Activated CD4-positive, alpha-beta T cell treated with anti-CD3 and anti-CD28 coated beads, Interleukin-2, amount 50 U/mL, for 24 hours (primary cell): ENCODE measurements around the gene PYDC1.
A peak's percentile ranks its signal among the peaks of the same experiment; 100 is the strongest.
"Not testable (repeated sequence)": the region's sequence is repeated elsewhere in the genome, so short reads cannot be mapped to it uniquely, and the experiment has no call there.

Experiments used
- DNase-seq, 2 donors: peaks; one replicate each; pipeline ENCODE4 v3.0.0-alpha.2; 2020; ENCODE audit warnings: low read depth in 1 of 2, low spot score in 1 of 2

PYDC1 gene

DNA sequence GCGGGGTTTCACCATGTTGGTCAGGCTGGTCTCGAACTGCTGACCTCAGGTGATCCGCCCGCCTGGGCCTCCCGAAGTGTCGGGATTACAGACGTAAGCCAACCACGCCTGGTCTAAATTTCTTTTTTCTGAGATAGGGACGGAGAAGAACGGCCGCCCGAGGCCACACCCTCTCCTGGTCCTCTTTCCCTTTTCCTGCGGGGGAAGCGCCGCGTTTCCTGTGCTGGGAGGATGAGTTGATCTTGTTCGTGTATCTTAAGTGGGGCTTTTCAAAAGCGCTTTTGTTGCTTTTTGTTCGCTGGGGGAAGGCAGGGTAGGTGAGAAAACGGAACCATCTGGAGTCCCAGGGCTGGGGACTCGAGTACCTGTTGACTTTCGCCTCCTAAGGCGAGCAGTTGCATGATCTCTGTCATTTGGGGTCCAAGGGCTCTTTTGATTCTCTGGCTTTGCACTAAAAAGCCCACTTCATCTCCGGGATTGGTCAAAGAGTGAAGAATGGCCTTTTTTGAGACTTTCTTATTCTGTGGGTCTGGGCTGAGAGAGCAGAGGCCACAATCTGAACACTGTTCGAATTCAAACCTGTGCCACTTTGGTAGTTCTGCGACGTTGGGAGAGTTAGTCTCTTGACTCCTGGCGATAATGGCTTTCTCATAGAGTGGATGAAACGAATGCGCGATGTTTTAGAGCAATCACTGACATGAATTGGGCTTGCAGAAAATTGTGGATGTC is 35.7 kb downstream of the PYDC1 start:
- DNase-seq: no peak

DNA sequence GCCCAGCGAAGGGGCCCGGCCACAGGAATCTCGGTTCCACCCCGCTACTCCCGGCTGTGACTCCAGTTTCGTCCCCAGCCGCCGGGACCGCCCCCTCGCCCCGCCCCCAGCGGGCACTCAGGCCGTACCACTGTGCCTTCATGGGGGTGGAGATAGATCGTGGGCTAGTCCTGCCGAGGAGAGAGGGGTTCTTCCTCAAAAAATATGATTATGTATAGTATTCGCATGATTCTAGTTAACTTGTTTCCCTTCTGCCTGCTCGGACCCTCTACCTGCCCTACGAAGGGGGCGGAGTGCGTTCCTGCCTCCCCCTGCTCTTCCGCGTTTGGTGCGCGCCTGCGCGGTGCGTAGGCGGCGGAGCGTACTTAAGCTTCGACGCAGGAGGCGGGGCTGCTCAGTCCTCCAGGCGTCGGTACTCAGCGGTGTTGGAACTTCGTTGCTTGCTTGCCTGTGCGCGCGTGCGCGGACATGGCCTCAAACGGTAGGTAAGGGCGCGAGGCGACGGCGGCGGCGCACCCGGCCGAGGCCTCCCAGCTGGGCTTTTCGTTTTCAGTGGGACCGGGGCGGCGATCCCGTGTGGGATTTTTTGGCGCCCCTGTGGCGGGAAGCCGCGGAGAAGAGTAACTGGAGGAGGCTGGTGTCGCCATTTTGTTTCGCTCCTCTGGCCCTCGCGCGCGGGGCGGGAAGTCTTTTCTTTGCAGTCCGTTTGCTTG is 37.0 kb downstream of the PYDC1 start, which contains the start of gene FUS:
TSS of gene FUS (plus strand) at position 393 of the 713 bp plus-strand sequence. CDS start at position 469, 76 bp downstream.
- peak; percentile 86 to 92 for DNase-seq

DNA sequence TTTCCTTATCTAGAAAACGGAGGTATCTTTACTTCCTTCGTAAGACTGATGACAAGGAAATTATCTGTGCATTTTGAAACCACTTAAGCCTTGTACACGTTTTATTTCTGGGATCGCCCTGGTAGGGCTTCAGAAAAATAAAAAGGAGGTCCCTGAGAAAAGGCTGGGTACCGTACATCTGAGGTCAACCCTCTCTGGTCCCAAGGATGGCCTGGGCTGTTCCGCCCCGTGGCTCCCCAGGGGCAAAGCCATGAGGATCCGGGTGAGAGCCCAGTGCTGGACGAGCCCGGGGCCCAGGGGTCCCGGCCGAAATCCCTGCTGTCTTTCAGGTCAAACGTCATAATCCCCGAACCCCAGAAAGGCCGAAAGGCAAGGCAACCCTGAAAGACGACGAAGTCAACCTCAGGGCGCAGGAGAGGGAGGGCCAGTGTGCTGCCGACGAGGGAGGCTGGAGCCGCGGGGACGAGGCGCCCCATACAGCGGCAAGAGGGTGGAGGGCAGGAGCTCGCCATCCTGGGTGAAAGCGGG is 37.7 kb downstream of the PYDC1 start:
- no peak for DNase-seq

DNA sequence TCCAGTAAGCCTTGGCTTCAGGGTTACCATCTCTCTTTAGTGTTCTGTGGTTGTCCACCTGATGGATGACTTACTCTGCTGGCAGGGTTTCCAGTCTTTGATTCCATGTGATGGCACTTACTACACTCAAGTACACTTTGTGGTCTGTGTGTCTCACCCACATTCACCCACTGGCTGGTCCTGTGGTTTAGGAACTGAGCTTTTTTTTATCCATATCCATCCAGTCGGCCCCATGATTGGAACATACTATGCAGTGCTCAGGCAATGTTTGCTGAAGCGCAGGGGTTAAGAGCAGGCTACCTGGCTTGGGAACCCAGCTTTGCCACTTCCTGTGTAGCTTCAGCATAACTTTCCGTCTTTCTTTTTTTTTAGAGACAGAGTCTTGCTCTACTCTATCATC is 39.8 kb downstream of the PYDC1 start:
- no peak for DNase-seq

DNA sequence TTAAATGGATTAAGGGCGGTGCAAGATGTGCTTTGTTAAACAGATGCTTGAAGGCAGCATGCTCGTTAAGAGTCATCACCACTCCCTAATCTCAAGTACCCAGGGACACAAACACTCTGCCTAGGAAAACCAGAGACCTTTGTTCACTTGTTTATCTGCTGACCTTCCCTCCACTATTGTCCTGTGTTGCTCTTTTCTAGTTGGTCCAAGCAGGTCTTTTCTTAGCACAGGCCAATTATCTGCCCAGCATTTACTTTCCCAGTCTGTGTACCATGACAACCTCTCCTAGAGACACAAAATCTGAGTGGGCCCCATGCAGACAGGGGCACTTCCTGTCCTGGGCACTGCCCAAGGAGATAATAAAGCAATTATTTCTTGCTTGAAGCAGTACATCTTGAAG is 46.9 kb downstream of the PYDC1 start:
- DNase-seq: not testable (repeated sequence)

DNA sequence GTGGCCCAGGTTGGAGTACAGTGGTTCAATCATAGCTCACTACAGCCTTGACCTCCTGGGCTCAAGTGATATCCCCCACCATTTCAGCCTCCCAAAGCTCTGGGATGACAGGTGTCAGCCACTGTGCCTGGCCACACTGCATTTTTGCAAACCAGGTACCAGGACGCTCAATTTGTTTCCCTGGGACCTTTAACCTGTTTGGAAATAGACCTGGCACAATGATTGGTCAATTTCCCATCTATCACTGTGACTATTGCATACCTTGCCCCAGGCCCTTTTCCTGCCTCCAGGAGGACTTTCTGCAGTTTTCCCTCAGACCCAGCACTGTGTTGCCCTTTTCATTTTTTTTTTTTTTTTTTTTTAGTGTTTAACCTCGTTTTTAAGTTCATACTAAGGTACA is 48.1 kb downstream of the PYDC1 start:
- DNase-seq: no peak

DNA sequence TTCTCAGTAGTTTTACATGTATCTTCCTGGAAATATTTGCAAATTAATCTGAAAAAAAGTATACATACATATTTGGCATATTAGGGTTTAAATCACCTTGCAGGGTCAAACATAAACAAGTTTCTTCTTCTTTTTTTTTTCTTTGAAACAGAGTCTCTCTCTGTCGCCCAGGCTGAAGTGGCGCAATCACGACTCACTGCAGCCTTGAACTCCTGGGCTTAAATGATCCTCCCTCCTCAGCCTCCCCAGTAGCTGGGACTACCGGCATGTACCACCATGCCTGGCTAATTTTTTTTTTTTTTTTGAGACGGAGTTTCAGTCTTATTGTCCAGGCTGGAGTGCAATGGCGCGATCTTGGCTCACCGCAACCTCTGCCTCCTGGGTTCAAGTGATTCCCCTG is 49.6 kb downstream of the PYDC1 start:
- DNase-seq: no peak
